ENCODE measurements around the gene CNTFR. TPM values are rescaled to one million over a fixed set of nuclear protein-coding genes. Genes with fewer than 3 reads are reported as not detected.

The CNTFR gene
- total and polyA plus RNA-seq, 10 of the 15 experiments (the other 5 are each of a cell fraction or from before 2014, with no cell fraction given): not detected

DNA sequence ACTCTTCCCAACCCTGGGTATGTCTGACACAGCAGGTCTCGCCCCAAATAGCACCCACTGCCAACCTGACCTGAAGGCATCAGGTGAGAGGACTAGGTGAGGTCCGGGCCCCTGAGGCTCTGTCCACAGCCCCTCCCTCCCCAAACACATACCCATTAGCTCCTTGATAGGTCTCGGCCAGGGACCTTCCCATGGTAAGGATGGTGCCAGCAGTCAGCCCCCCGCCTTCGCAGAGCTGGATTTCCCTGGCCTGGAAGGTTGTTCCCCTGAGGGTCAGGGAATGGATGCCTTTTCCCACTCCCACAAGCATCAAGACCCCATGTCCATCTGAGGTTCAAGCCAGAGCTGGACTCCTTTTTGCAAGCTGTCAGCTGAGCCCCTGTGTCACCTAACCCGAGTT lies 69.4 kb downstream of the CNTFR start:
- TF ChIP-seq EGR1 (IDR thresholded peaks at IDR 0.05; ENCODE audit: borderline replicate concordance in 1 of 2, low read depth in 2 of 2, low read length in 2 of 2) (no peak), CEBPB (IDR thresholded peaks at IDR 0.05; ENCODE audit: borderline replicate concordance in 1 of 2, low read depth in 2 of 2, low read length in 2 of 2) (no peak), BRCA1 (IDR thresholded peaks at IDR 0.05; ENCODE audit: low read depth, low read length) (no peak), MTA2 (IDR thresholded peaks at IDR 0.05; ENCODE audit: low read depth) (no peak), KAT2A (conservative IDR thresholded peaks at IDR 0.05; ENCODE audit: control insufficient read depth, low read depth, low read length) (no peak), EZH2 (IDR thresholded peaks at IDR 0.05; ENCODE audit: borderline replicate concordance, control insufficient read depth, low read depth, low read length) (no peak), SMARCA5 (IDR thresholded peaks at IDR 0.05) (no peak), CBX5 (IDR thresholded peaks at IDR 0.05; ENCODE audit: low read depth) (no peak), FOXK2 (IDR thresholded peaks at IDR 0.05) (no peak), WRNIP1 (IDR thresholded peaks at IDR 0.05; ENCODE audit: borderline replicate concordance, low read depth, low read length) (no peak), TBL1XR1 (IDR thresholded peaks at IDR 0.05; ENCODE audit: low read depth, low read length) (no peak), GABPA (IDR thresholded peaks at IDR 0.05; ENCODE audit: low read depth) (no peak), RFX5 (IDR thresholded peaks at IDR 0.05; ENCODE audit: low read depth, low read length) (no peak), HCFC1 (IDR thresholded peaks at IDR 0.05; ENCODE audit: low read length) (no peak), NFIC (IDR thresholded peaks at IDR 0.05; ENCODE audit: low read depth, low read length) (no peak)
- TF ChIP-seq, protein P1, sequence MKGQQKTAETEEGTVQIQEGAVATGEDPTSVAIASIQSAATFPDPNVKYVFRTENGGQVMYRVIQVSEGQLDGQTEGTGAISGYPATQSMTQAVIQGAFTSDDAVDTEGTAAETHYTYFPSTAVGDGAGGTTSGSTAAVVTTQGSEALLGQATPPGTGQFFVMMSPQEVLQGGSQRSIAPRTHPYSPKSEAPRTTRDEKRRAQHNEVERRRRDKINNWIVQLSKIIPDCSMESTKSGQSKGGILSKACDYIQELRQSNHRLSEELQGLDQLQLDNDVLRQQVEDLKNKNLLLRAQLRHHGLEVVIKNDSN (IDR thresholded peaks at IDR 0.05; ENCODE audit: borderline replicate concordance, extremely low read length, insufficient read depth, low read depth, low read length): no peak
- no peak overlapping the region for H3K9ac ChIP-seq (ENCODE audit: control insufficient read depth, insufficient read depth, low read length)
- ChIA-PET POLR2A (no interaction called here), SMC1A (ENCODE audit: uncharacterized antibody, unreplicated experiment) (no interaction called here), CTCF (interaction anchor here (0.6 kb wide), 1 partner anchor 253 kb away, joined by 3 read pairs; no protein-coding TSS in a partner anchor), RAD21 (ENCODE audit: unreplicated experiment) (no interaction called here)
- in situ Hi-C loops (cut with MboI): no loop called here
- ATAC-seq (no peak), DNase-seq (ENCODE audit: low read depth, low spot score) (no peak), FAIRE-seq (no peak)
- peaks cover 9 to 11% of the 10 kb centered on the region in 2 experiments; a peak in 3 of 4 replicates for H3K27me3 ChIP-seq (replicated peaks in 1 of 2; ENCODE audit: control insufficient read depth in 2 of 2, insufficient read depth in 2 of 2, low read length in 1 of 2)
- H3K4me2 ChIP-seq (ENCODE audit: control insufficient read depth, insufficient read depth): no peak overlapping the region
- BruUV-seq (replicated peaks): no TSS peak
- H3K27ac ChIP-seq (ENCODE audit: control insufficient read depth, insufficient read depth): no peak overlapping the region
- intact Hi-C loops (cut with micrococcal nuclease; ENCODE audit: unreplicated experiment): no loop called here
- H3K36me3 ChIP-seq (ENCODE audit: control insufficient read depth in 2 of 2, insufficient read depth in 2 of 2, low read length in 1 of 2): no peaks in the 10 kb centered on the region
- H3K4me3 ChIP-seq: no peak overlapping the region
- no peaks in the 10 kb centered on the region for H3K4me1 ChIP-seq (ENCODE audit: control insufficient read depth, insufficient read depth, low read length)
- WGBS (ENCODE audit: insufficient coverage, insufficient replicate concordance, low lambda C conversion rate, missing lambda C conversion rate): 41% methylated on average over 6 of the region's 6 CpGs
- H4K20me1 ChIP-seq (ENCODE audit: control insufficient read depth, insufficient read depth): peaks cover 4% of the 10 kb centered on the region
- H2AFZ ChIP-seq (ENCODE audit: control insufficient read depth, low read depth, low read length): no peak overlapping the region
- H3K79me2 ChIP-seq (ENCODE audit: control insufficient read depth, insufficient read depth, low read length): no peaks in the 10 kb centered on the region
- H3K9me3 ChIP-seq (replicated peaks; ENCODE audit: control insufficient read depth, insufficient read depth, low read length): no peaks in the 10 kb centered on the region
